SJCRH30 (cell line): ENCODE data around the gene HS6ST3. TPM values are rescaled to one million over a fixed set of nuclear protein-coding genes. Genes with fewer than 3 reads are reported as not detected.

Source experiments
- DNase-seq, 2 experiments: peaks; one replicate each; pipeline ENCODE4 v3.0.0-alpha.2; 2015 to 2020
- H3K27ac ChIP-seq: fragments of 250-450 bp; sonication (Bioruptor Pico); 2 replicates; pipeline ENCODE4 v1.5.1; 2020; ENCODE audit warnings: mild to moderate bottlenecking, moderate library complexity
- H3K27me3 ChIP-seq: fragments of 250-450 bp; sonication (Bioruptor Pico); 2 replicates; pipeline ENCODE4 v1.5.1; 2020; ENCODE audit warnings: mild to moderate bottlenecking, moderate library complexity
- H3K36me3 ChIP-seq: fragments of 250-450 bp; sonication (Bioruptor Pico); 2 replicates; pipeline ENCODE4 v1.5.1; 2020; ENCODE audit warnings: mild to moderate bottlenecking, moderate library complexity
- H3K4me1 ChIP-seq: fragments of 250-450 bp; sonication (Bioruptor Pico); 2 replicates; pipeline ENCODE4 v1.5.1; 2020; ENCODE audit warnings: mild to moderate bottlenecking, moderate library complexity
- H3K4me3 ChIP-seq: fragments of 250-450 bp; sonication (Bioruptor Pico); 2 replicates; pipeline ENCODE4 v1.5.1; 2020; ENCODE audit warnings: mild to moderate bottlenecking, moderate library complexity
- H3K9me3 ChIP-seq: fragments of 250-450 bp; sonication (Bioruptor Pico); replicated peaks from 2 replicates; pipeline ENCODE4 v1.5.1; 2020; ENCODE audit warnings: mild to moderate bottlenecking, moderate library complexity
- total RNA-seq: library from RNA; depleted of rRNA; stranded (reverse); fragments of >200 nt; shearing (Covaris generic); gene quantifications from 2 replicates; pipeline ENCODE4 v1.2.3, GENCODE V29; 2014

HS6ST3 gene
- total RNA-seq, 1 experiment from 2014 or later = 0.02 TPM

DNA sequence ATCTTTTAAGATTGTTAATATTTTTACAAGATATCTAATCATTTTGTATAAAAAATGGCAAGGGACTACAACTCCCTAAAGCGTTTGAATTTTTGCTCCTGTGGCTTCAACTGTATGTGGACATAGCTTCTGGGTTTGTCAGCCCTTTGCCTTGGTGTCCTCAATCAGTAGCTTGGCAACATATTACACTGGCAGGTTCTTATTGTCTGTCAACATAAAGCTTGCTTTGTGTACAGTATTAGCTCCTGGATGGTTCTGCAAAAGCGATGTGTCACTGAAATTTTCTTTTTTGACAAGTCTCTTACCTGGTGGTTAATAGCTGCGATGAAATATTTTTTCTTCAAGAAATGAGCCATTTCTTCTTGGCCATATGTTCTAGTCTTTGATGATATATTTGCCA lies 190.0 kb downstream of the HS6ST3 start:
- DNase-seq = no peak
- Histone ChIP-seq H3K27me3 (no peaks in the 10 kb centered on the region), H3K4me3 (no peak overlapping the region), H3K4me1 (no peaks in the 10 kb centered on the region), H3K9me3 (no peaks in the 10 kb centered on the region), H3K27ac (no peak overlapping the region), H3K36me3 (no peaks in the 10 kb centered on the region)

DNA sequence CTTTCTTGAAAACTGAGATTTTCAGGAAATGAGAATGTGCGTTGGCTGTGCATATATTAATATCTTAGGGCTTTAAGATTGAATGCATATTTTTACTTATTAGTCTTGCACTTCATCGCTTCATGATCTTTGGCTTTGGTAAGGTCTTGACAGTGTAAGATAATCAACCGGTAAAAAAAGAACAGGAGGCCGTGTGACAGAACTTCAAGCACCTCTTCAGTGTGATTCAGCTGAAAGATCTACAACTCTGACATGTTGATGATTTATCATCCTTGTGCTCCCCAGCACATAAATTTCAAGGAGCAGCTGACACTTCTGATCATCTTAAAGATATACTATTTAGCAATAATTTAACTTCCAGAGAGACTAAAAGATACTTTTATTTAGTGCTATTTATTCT lies 195.1 kb downstream of the HS6ST3 start:
- Histone ChIP-seq H3K27me3 (no peaks in the 10 kb centered on the region), H3K9me3 (no peaks in the 10 kb centered on the region), H3K4me1 (no peaks in the 10 kb centered on the region), H3K27ac (no peak overlapping the region), H3K36me3 (no peaks in the 10 kb centered on the region), H3K4me3 (no peak overlapping the region)
- no peak for DNase-seq

DNA sequence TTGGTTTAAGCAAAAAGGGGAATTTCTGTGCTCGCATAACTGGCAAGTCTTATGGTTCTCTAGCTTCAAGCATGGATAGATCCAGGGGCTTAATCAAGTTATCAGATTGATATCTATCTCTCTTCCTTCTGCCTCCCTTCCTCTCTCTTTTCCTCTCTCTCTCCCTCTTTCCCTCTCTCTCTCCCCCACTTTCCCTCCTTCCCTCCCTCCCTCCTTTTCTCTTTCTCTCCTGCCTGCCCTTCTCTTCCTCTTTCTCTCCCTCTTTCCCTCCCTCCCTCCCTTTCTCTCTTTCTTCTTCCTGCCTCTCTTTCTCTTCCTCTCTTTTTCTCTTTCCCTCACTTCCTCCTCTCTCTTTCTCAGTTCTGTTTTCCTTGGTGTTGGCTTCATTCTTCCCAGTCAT lies 195.8 kb downstream of the HS6ST3 start:
- Histone ChIP-seq H3K36me3 (no peaks in the 10 kb centered on the region), H3K4me1 (no peaks in the 10 kb centered on the region), H3K27ac (no peak overlapping the region), H3K27me3 (no peaks in the 10 kb centered on the region), H3K4me3 (no peak overlapping the region), H3K9me3 (no peaks in the 10 kb centered on the region)
- DNase-seq = no peak

DNA sequence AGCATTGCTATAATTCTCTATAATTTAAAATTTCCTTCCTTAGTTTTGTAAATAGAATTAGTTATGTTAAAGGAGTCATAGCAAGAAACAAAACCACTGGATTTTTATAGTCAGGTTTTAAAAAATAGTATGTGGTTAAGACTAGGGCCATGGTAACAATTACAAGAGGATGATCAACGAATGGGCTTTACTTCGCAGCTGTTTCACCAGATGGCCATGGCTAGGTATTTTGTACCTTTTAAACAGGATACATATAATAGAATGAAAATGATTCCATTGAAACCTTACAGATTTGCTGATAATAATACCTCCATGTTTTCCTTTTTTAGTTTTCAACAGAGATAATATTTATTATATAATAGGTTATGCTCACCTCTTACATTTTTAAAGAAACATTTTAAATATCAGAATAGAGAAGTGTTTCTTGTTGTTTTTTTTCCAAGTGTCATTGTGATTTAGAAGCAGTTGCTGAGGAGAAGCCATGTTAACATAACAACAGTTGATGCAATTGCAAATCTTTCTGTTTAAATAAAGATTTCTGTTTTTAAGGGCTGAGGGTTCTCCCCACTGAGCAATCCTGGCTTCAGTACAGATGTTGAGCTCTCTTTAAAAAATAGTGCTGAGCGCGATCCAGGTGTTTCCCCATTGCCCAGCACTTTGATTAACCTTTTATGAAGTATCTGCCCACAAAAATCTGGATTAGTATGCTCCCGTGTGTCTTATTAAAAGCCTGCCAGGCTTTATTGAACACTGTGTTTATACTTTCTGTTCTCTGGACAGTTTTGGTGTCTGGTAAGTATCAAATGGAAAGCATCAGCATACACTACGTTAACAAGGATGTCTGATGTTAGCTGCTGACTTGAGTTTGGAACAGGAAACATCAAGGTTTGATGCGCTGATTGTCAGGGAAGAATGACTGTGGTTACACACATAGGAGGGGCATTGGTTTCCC lies 205.3 kb downstream of the HS6ST3 start:
- Histone ChIP-seq H3K36me3 (no peaks in the 10 kb centered on the region), H3K4me1 (no peaks in the 10 kb centered on the region), H3K4me3 (no peak overlapping the region), H3K27me3 (no peaks in the 10 kb centered on the region), H3K27ac (no peak overlapping the region), H3K9me3 (no peaks in the 10 kb centered on the region)
- DNase-seq = no peak

DNA sequence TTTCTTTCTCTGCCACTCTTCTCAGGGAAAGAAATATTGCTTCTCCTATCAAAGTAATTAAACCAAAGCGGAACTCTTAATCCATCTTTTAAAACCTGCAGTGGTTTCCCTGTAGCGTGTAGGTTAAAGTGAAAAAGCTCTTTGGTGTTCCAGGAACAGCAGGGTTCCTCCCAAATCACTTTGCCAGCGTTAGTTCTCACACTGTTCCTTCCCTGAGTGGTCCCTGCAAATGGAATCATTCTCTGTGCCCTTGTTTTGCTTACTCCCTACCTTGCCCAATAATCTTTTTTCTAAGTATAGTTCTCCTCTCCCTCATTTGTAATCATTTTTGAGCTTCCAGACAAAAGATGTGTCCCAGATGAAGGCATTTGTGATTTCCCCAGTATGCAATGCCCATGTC lies 207.5 kb downstream of the HS6ST3 start:
- Histone ChIP-seq H3K36me3 (no peaks in the 10 kb centered on the region), H3K4me3 (no peak overlapping the region), H3K27me3 (no peaks in the 10 kb centered on the region), H3K4me1 (no peaks in the 10 kb centered on the region), H3K27ac (no peak overlapping the region), H3K9me3 (no peaks in the 10 kb centered on the region)
- no peak for DNase-seq

DNA sequence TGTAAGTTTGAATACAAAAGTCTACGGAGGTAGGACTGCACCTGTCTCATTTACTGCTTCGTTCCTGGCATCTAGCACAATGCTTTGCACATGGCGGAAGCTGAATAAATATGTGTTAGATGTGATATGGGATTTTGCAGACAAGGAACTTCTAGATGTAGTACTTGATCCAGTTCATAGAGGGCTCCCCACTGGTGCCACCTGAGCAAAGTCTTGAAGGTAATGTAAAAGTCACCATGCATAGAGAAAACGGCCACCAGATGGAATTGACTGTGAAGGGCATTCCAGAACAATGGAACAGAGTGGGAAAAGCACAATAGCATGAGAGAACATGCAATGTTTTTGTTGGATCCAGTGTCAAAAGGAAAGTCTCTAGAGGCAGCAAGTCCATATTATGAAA lies 209.3 kb downstream of the HS6ST3 start:
- H3K4me3 ChIP-seq = no peak overlapping the region
- no peaks in the 10 kb centered on the region for H3K9me3 ChIP-seq
- no peaks in the 10 kb centered on the region for H3K27me3 ChIP-seq
- no peaks in the 10 kb centered on the region for H3K4me1 ChIP-seq
- DNase-seq = no peak
- no peaks in the 10 kb centered on the region for H3K36me3 ChIP-seq
- no peak overlapping the region for H3K27ac ChIP-seq

DNA sequence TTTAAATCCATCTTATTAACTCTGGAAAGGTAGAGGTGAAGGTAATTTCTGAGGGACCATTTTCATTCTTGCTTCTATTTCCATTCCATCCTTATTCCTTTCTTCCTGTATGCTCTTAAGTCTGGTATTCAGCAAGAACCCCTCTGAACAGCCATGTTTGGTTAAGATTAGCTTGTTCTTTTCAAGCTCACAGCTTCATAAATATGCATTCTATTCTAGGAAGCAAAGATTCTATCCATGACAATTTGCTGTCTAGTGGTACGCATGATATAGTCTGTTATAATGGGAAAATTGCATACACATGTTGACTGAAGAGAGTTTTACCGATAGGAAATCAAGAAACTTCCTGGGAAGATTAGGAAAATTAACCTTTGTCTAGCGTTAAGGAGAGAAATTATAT lies 218.7 kb downstream of the HS6ST3 start:
- no peak for DNase-seq
- no peak overlapping the region for H3K4me3 ChIP-seq
- no peaks in the 10 kb centered on the region for H3K4me1 ChIP-seq
- no peak overlapping the region for H3K27ac ChIP-seq
- H3K36me3 ChIP-seq = no peaks in the 10 kb centered on the region
- H3K9me3 ChIP-seq = no peaks in the 10 kb centered on the region; the same call in 1 of the 2 replicates
- H3K27me3 ChIP-seq = no peaks in the 10 kb centered on the region

DNA sequence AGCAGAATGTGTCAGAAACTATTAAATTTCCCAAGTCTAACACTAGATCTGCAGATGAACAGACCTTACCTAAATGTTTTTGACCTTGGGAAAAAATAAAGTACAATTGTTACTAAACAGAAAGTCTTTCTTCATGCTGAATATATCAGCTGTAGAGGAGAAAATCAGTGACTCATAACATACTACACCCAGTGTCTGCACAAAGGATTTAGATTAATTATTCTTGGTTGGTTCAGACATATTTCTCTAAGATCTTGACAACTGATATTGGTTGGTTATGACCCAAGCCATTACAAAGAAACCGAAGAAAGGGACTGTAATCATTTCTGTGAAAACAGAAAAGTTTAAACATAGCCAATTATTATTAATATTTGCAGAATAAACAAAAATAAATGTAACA lies 225.1 kb downstream of the HS6ST3 start:
- no peaks in the 10 kb centered on the region for H3K9me3 ChIP-seq
- H3K4me1 ChIP-seq = peaks cover 18% of the 10 kb centered on the region
- H3K4me3 ChIP-seq = no peak overlapping the region
- peak in 1 of 2 experiments; percentile 49 for DNase-seq
- peak overlapping the region; percentile 22 for H3K27ac ChIP-seq
- H3K36me3 ChIP-seq = no peaks in the 10 kb centered on the region
- no peaks in the 10 kb centered on the region for H3K27me3 ChIP-seq

DNA sequence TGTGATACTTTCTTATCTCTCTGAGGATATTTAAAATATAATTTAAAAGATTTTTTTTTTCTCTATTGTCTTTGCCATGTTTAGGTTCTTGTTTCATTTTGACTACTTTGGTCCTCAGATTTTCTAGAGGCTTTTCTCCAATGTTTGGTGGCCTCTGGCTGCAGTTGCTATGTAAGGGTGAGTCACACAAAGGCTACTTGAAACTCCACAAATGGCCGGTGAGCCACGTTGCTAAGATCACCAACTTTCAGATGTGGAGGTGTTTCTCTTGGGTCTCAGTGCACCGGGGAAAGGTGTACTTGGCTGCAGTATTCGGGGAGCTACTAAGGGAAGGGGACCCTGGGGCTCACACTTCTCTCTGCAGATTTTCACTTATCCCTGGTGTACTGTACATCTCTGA lies 248.1 kb downstream of the HS6ST3 start:
- H3K9me3 ChIP-seq = no peaks in the 10 kb centered on the region
- H3K27ac ChIP-seq = no peak overlapping the region
- 0 out of 2 replicates have a peak overlapping the region, but pooled peaks have one; percentile 9 for H3K4me3 ChIP-seq
- H3K4me1 ChIP-seq = no peaks in the 10 kb centered on the region; the same call in 1 of the 2 replicates
- no peaks in the 10 kb centered on the region for H3K36me3 ChIP-seq
- DNase-seq = peak in 1 of 2 experiments; percentile 17
- no peaks in the 10 kb centered on the region for H3K27me3 ChIP-seq

DNA sequence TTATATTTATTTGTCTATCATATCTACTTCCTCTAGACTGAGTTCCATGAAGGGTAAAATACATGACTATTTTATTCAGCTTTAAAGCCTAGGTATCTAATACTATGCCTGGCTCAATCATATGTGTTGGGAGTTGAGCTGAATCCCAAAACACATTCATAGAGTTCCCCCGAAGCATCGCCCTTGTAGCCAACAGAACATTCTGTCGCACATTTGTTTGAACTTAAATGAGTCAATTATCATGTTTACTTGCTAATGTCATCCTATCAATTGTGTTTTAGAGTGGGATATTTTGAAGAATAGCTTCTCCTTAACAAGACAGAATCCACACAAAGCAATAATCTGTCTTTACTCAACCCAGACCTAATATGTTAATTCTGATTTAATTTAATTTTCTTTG lies 252.4 kb downstream of the HS6ST3 start:
- Histone ChIP-seq H3K36me3 (no peaks in the 10 kb centered on the region), H3K4me1 (no peaks in the 10 kb centered on the region; the same call in 1 of the 2 replicates), H3K27me3 (no peaks in the 10 kb centered on the region), H3K4me3 (no peak overlapping the region), H3K9me3 (no peaks in the 10 kb centered on the region), H3K27ac (no peak overlapping the region)
- no peak for DNase-seq

DNA sequence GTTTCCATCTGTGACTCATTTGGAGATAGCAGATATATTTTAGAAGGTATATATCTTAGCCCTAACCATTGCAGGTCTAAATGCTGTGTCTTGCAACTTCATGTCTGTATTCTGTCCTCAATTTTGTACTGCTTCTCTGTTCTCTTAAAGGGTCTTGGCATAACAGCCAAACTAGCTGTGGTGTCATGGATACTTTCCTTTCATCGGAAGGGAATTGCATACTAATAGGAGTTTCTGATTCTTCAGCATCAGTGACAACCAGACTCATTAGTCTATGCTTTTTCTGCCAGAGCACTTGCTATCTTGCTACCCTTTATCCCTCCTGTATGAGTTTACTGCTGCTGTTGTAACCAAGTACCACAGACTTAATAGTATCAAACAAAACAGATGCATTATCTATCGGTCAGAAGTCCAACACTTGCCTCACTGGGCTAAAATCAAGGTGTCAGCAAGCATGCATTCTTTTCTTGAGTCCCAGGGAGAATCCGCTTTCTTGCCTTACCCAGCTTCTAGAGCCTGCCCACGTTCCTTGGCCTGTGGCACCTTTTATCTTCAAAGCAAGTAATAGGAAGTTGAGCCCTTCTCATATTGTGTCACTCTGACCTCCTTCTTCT lies 253.1 kb downstream of the HS6ST3 start:
- no peak overlapping the region for H3K4me3 ChIP-seq
- H3K9me3 ChIP-seq = no peaks in the 10 kb centered on the region
- no peaks in the 10 kb centered on the region for H3K27me3 ChIP-seq
- no peak overlapping the region for H3K27ac ChIP-seq
- no peaks in the 10 kb centered on the region; the same call in 1 of the 2 replicates for H3K4me1 ChIP-seq
- DNase-seq = no peak
- no peaks in the 10 kb centered on the region for H3K36me3 ChIP-seq

DNA sequence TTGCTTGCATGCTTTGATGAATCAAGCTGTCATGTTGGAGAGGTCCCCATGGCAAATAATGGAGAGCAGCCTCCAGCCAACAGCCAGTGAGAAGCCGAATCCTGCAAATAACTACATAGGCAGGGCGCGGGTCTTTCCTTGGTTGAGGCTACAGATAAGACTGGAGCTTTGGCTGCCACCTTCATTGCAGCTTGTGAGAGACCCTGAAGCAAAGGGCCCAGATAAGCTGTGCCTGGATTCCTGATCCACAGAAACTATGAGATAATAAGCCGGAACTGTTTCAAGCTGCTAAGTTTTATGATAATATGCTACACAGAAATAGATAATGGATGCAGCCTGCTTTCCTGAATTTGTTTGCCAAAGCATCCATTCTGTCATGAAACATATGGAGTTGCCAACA lies 257.0 kb downstream of the HS6ST3 start:
- no peaks in the 10 kb centered on the region for H3K4me1 ChIP-seq
- no peak overlapping the region for H3K27ac ChIP-seq
- no peak for DNase-seq

DNA sequence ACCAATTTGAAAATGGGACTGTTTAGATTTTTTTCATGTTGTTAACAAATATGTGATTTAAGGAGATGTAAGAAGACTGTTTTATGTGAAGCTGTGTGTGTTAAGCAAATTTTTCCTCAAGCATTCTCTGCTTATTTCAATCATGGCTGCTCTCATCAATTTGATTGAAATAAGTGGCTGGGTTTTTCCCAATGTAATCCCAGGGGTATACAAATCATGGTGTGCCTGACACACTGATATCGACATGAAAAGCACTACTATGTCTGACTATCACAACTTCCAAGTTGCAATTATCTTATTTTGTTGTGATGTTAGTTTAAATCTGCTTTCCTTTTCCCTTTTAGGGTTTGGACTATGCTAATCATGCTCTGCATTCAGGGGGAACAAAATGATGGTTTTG lies 283.7 kb downstream of the HS6ST3 start:
- no peaks in the 10 kb centered on the region for H3K27me3 ChIP-seq
- no peak overlapping the region for H3K27ac ChIP-seq
- H3K36me3 ChIP-seq = no peaks in the 10 kb centered on the region
- no peaks in the 10 kb centered on the region for H3K4me1 ChIP-seq
- no peak overlapping the region for H3K4me3 ChIP-seq
- no peak for DNase-seq
- no peaks in the 10 kb centered on the region for H3K9me3 ChIP-seq

More for the DNA sequence above, 257.0 kb downstream of the HS6ST3 start:
- Histone ChIP-seq H3K4me3 (no peak overlapping the region), H3K9me3 (no peaks in the 10 kb centered on the region), H3K27me3 (no peaks in the 10 kb centered on the region), H3K36me3 (no peaks in the 10 kb centered on the region)

DNA sequence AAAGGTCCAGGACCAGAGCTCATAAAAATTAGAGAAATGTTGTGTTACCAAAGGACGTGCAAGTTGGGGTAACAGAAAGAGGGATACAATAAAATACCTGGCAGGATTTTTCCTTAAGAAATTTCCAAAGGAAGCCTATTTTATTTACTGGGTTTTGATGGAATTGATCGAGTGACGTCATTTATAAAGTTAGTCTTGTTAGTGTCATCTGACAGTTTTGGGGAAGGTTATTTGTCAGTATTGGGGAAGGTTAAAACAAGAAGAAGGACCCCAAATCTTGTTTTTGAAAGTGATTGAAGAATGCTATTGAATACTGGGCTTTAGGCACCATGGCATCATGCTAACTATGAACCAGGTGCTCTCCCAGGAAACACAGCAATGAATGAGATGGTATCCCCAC lies 287.9 kb downstream of the HS6ST3 start:
- no peaks in the 10 kb centered on the region for H3K27me3 ChIP-seq
- H3K4me1 ChIP-seq = no peaks in the 10 kb centered on the region
- H3K4me3 ChIP-seq = no peak overlapping the region
- no peak for DNase-seq
- no peak overlapping the region for H3K27ac ChIP-seq
- H3K36me3 ChIP-seq = no peaks in the 10 kb centered on the region
- no peaks in the 10 kb centered on the region for H3K9me3 ChIP-seq

DNA sequence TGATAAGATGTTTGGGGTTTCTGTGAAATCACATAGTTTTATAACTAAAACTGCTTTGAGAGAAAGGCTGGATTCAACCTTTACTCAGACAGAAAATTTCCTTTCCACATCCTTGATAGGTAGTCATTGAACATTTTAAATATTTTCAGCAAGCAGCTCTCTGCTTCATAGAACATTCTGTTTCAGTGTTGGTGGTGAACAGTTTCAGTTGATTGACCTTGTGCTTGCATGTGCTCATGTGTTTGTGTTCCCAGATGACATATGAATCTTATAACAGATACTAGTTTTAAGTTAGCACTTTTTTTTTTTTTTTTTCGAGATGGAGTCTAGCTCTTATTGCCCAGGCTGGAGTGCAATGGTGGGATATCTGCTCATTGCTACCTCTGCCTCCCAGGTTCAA lies 290.1 kb downstream of the HS6ST3 start:
- Histone ChIP-seq H3K4me3 (no peak overlapping the region), H3K4me1 (no peaks in the 10 kb centered on the region), H3K27me3 (no peaks in the 10 kb centered on the region), H3K9me3 (no peaks in the 10 kb centered on the region), H3K36me3 (no peaks in the 10 kb centered on the region), H3K27ac (no peak overlapping the region)
- DNase-seq = no peak
